ENCODE data around the gene AQP3. TPM values are rescaled to one million over a fixed set of nuclear protein-coding genes. Genes with fewer than 3 reads are reported as not detected.
"Not testable (repeated sequence)": the region's sequence is repeated elsewhere in the genome, so short reads cannot be mapped to it uniquely, and the experiment has no call there.

AQP3 gene
- total RNA-seq, 4 donors from 2014 or later = 3.9 to 100 (median 15.5) TPM

DNA sequence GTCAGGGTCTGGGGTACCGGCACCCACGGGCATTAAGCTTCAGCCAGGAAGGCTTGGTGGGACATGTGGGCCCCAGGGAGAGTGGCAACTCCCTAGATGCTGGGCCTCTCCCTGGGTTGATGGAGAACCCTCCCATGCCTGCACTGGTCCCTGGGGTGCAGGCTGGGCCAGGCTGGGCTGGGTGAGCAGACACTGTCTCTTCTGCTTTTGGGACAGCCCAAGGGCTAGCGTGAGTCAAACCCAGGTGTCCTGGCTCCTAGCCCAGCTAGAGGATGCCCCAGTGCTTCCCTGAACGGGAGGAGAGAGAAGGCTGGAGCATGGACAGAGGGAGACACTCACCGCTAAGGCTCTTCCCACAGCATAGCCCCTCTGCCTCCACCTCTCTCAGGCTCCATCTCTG, 39.3 kb downstream of the AQP3 start:
- no peaks in the 10 kb centered on the region for H3K36me3 ChIP-seq
- no peaks in the 10 kb centered on the region for H3K9me3 ChIP-seq
- TF ChIP-seq EP300 (IDR thresholded peaks at IDR 0.05) (no peak), POLR2A (IDR thresholded peaks at IDR 0.05) (no peak), POLR2AphosphoS5 (IDR thresholded peaks at IDR 0.05) (no peak), CTCF (IDR thresholded peaks at IDR 0.05) (no peak)
- no peaks in the 10 kb centered on the region for H3K27me3 ChIP-seq
- H3K4me1 ChIP-seq = peaks cover 0 to 7% (median 2%) of the 10 kb centered on the region in 3 donors
- H3K4me3 ChIP-seq = no peak overlapping the region
- WGBS, 2 donors (ENCODE audit: low coverage in 1 of 2) = no CpG with 5 or more reads among the region's 5 CpGs
- H3K27ac ChIP-seq = no peak overlapping the region
- ATAC-seq = no peak

GRCh38 chr9:33407061-33407460, 40.3 kb downstream of the AQP3 start:
- TF ChIP-seq CTCF (IDR thresholded peaks at IDR 0.05) (no peak), POLR2AphosphoS5 (IDR thresholded peaks at IDR 0.05) (no peak)
- no peak for ATAC-seq
- Histone ChIP-seq H3K9me3 (no peaks in the 10 kb centered on the region), H3K4me3 (no peak overlapping the region), H3K4me1 (peaks cover 0 to 17% (median 3%) of the 10 kb centered on the region in 3 donors), H3K36me3 (no peaks in the 10 kb centered on the region), H3K27me3 (no peaks in the 10 kb centered on the region), H3K27ac (no peak overlapping the region)
- WGBS, 2 donors (ENCODE audit: low coverage in 1 of 2) = 67 to 100% methylated on average over 1 to 2 of the region's 3 CpGs

GRCh38 chr9:33404788-33405362, 42.5 kb downstream of the AQP3 start:
- WGBS, 2 donors (ENCODE audit: low coverage in 1 of 2) = 68 to 85% methylated on average over 4 of the region's 4 CpGs
- no peaks in the 10 kb centered on the region for H3K36me3 ChIP-seq
- no peak overlapping the region for H3K4me3 ChIP-seq
- no peak for ATAC-seq
- H3K4me1 ChIP-seq = peaks cover 0 to 21% (median 3%) of the 10 kb centered on the region in 3 donors
- H3K9me3 ChIP-seq = no peaks in the 10 kb centered on the region
- TF ChIP-seq EP300 (IDR thresholded peaks at IDR 0.05) (no peak), POLR2A (IDR thresholded peaks at IDR 0.05) (no peak), CTCF (IDR thresholded peaks at IDR 0.05) (no peak), POLR2AphosphoS5 (IDR thresholded peaks at IDR 0.05) (no peak)
- no peak overlapping the region for H3K27ac ChIP-seq
- no peaks in the 10 kb centered on the region for H3K27me3 ChIP-seq

GRCh38 chr9:33403941-33404787, 43.2 kb downstream of the AQP3 start:
- H3K9me3 ChIP-seq = no peaks in the 10 kb centered on the region
- 61 to 79% methylated on average over 3 to 9 of the region's 17 CpGs for WGBS, 2 donors (ENCODE audit: low coverage in 1 of 2)
- H3K4me3 ChIP-seq = no peak overlapping the region
- H3K4me1 ChIP-seq = peaks cover 0 to 21% (median 3%) of the 10 kb centered on the region in 3 donors
- H3K27ac ChIP-seq = peak overlapping the region in 1 of 4 donors; percentile 50
- H3K27me3 ChIP-seq = no peaks in the 10 kb centered on the region
- ATAC-seq = peak; percentile 16
- H3K36me3 ChIP-seq = no peaks in the 10 kb centered on the region
- no peak for TF ChIP-seq POLR2AphosphoS5 (IDR thresholded peaks at IDR 0.05)
- no peak for TF ChIP-seq POLR2A (IDR thresholded peaks at IDR 0.05)
- no peak for TF ChIP-seq EP300 (IDR thresholded peaks at IDR 0.05)
- no peak for TF ChIP-seq CTCF (IDR thresholded peaks at IDR 0.05)

GRCh38 chr9:33402371-33402770, 45.0 kb downstream of the AQP3 start, which contains the start of gene AQP7:
Gene AQP7 (minus strand): TSS chr9:33402568. CDS start chr9:33401262, 1,306 bp downstream.
- not testable (repeated sequence) for ATAC-seq, H3K27me3 ChIP-seq, H3K36me3 ChIP-seq, H3K9me3 ChIP-seq
- WGBS, 2 donors (ENCODE audit: low coverage in 1 of 2) = 50% methylated on average over 3 of the region's 10 CpGs; no CpG with 5 or more reads in 1 of the 2 donors
- Histone ChIP-seq H3K27ac (peak within 1 kb of the TSS in 3 of 4 donors; percentile 19 to 54 (median 53)), H3K4me1 (peaks cover 0 to 21% (median 3%) of the 10 kb centered on the region in 3 donors), H3K4me3 (peak within 1 kb of the TSS in 1 of 2 donors; percentile 18)

DNA sequence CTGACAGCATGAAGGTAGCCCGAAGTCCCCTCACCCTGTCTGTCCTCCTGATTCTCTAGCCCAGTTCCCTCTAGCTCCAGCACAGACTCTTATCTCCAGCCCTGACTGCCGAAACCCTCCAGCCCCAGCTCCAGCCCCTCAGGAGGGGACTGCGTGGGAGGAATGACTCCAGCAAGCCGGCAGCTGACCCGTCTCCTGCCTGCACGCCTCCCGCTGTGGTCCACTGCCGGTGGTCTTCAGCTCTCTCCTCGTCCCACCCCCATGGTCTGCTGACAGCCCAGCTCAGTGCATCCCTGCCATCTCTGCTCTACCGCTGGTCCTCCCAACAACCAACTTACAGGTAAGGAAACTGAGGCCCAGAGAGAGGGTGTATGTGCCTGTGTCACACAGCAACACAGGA, 45.6 kb downstream of the AQP3 start:
- not testable (repeated sequence) for ATAC-seq, H3K27me3 ChIP-seq, H3K9me3 ChIP-seq, H3K36me3 ChIP-seq
- H3K4me1 ChIP-seq = peaks cover 0 to 21% (median 3%) of the 10 kb centered on the region in 3 donors
- peak overlapping the region in 1 of 2 donors; percentile 18 for H3K4me3 ChIP-seq
- 20% methylated on average over 2 of the region's 10 CpGs; no CpG with 5 or more reads in 1 of the 2 donors for WGBS, 2 donors (ENCODE audit: low coverage in 1 of 2)
- H3K27ac ChIP-seq = peak overlapping the region in 3 of 4 donors; percentile 19 to 54 (median 53)

GRCh38 chr9:33399047-33399446, 48.3 kb downstream of the AQP3 start:
- H3K4me3 ChIP-seq, ATAC-seq, H3K9me3 ChIP-seq, H3K36me3 ChIP-seq, H3K27ac ChIP-seq, H3K27me3 ChIP-seq: not testable (repeated sequence)
- WGBS, 2 donors (ENCODE audit: low coverage in 1 of 2) = 40 to 90% methylated on average over 1 to 4 of the region's 4 CpGs
- peaks cover 0 to 21% (median 4%) of the 10 kb centered on the region in 3 donors for H3K4me1 ChIP-seq

DNA sequence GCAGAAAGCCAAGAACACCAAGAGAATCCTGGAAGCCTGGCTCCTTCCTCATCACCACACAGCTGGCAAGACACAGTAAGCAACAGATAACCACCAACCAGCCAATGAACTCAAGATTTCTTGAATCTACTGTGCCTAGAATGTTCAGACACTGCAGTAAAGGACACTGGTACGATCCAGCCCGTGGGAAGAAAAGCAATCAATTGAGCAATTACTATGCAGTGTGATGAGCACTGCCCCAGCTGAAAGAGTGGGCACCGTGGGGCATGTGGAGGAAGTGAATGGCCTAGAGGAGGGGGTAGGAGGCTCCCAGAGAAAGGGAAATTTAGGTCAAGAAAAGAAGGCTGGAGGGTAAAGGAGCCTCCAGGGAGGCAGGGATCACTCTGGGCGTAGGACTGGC, 49.6 kb downstream of the AQP3 start:
- H3K4me1 ChIP-seq = peaks cover 0 to 11% (median 6%) of the 10 kb centered on the region in 3 donors
- H3K36me3 ChIP-seq, H3K9me3 ChIP-seq, H3K27me3 ChIP-seq, H3K27ac ChIP-seq, H3K4me3 ChIP-seq, ATAC-seq: not testable (repeated sequence)
- no CpG with 5 or more reads among the region's 4 CpGs for WGBS, 2 donors (ENCODE audit: low coverage in 1 of 2)
